Endodermal cell (in vitro differentiated cells): ENCODE results near the gene CDH13. TPM values are rescaled to one million over a fixed set of nuclear protein-coding genes. Genes with fewer than 3 reads are reported as not detected.

Experiments used
- DNase-seq: peaks from one replicate; pipeline ENCODE4 v3.0.0-alpha.2; 2017
- H3K27ac ChIP-seq: 2 replicates; pipeline ENCODE4 v1.5.1; 2013; ENCODE audit warnings: mild to moderate bottlenecking, low read depth, low read length, moderate library complexity
- H3K27me3 ChIP-seq: 2 replicates; pipeline ENCODE4 v1.6.1; 2013; ENCODE audit warnings: mild to moderate bottlenecking, low read length, moderate library complexity; ENCODE audit not compliant: insufficient read depth, control insufficient read depth, poor library complexity, severe bottlenecking
- H3K36me3 ChIP-seq: 2 replicates; pipeline ENCODE4 v1.7.0; 2013; ENCODE audit warnings: mild to moderate bottlenecking, low read length, moderate library complexity; ENCODE audit not compliant: control insufficient read depth, insufficient read depth
- H3K4me1 ChIP-seq: one replicate; pipeline ENCODE4 v1.7.0; 2013; ENCODE audit warnings: low read length; ENCODE audit not compliant: control insufficient read depth, insufficient read depth
- H3K4me3 ChIP-seq: 2 replicates; pipeline ENCODE4 v1.5.1; 2013; ENCODE audit warnings: mild to moderate bottlenecking, low read length, moderate library complexity
- H3K9ac ChIP-seq: 2 replicates; pipeline ENCODE4 v1.6.1; 2013; ENCODE audit warnings: mild to moderate bottlenecking, low read length, moderate library complexity; ENCODE audit not compliant: poor library complexity, severe bottlenecking; ENCODE audit errors: extremely low read depth
- H3K9me3 ChIP-seq: 2 replicates; pipeline ENCODE4 v1.6.1; 2013; ENCODE audit warnings: mild to moderate bottlenecking, low read length, moderate library complexity; ENCODE audit not compliant: control insufficient read depth
- H3K27ac Mint-ChIP-seq: 2 replicates; pipeline ENCODE4 v1.8.0; 2020; ENCODE audit warnings: mixed read lengths
- H3K27me3 Mint-ChIP-seq: 2 replicates; pipeline ENCODE4 v1.8.0; 2021; ENCODE audit warnings: mild to moderate bottlenecking, mixed read lengths; ENCODE audit not compliant: insufficient read depth
- H3K36me3 Mint-ChIP-seq: 2 replicates; pipeline ENCODE4 v1.8.0; 2020; ENCODE audit warnings: low read depth, mixed read lengths
- H3K4me1 Mint-ChIP-seq: 2 replicates; pipeline ENCODE4 v1.8.0; 2020; ENCODE audit warnings: mixed read lengths
- H3K4me3 Mint-ChIP-seq: 2 replicates; pipeline ENCODE4 v1.8.0; 2020; ENCODE audit warnings: mild to moderate bottlenecking, moderate library complexity, mixed read lengths
- H3K9me3 Mint-ChIP-seq: 2 replicates; pipeline ENCODE4 v1.8.0; 2020; ENCODE audit warnings: mild to moderate bottlenecking, mixed read lengths
- CTCF ChIP-seq: fragments of 200-600 bp; sonication (generic); conservative IDR thresholded peaks from 2 replicates; pipeline ENCODE4 v1.5.0; 2021; ENCODE audit warnings: antibody characterized with exemption, mild to moderate bottlenecking
- WGBS, 2 experiments: methylation state at CpG; one replicate each; pipeline versions ENCODE4 v1.1.5 to v1.1.7; 2013; ENCODE audit warnings: missing lambda C conversion rate in 2 of 2, mixed read lengths in 1 of 2; ENCODE audit not compliant: insufficient coverage in 1 of 2, insufficient read length in 1 of 2; 5-methylcytosine and 5-hydroxymethylcytosine counted together
- total RNA-seq, 2 donors: library from RNA; stranded (reverse); fragmentation: NEBNext Ultra II Directional in 1 of 2; extraction: Animal tissue kit (Norgen Biotek cat#: 25700) in 1 of 2; gene quantifications; 2 replicates in 1 of 2; 3 replicates in 1 of 2; pipeline ENCODE4 v1.2.1, GENCODE V29; 2021

CDH13 gene
- total RNA-seq, 2 donors from 2014 or later = 0.86 to 1.8 TPM

DNA sequence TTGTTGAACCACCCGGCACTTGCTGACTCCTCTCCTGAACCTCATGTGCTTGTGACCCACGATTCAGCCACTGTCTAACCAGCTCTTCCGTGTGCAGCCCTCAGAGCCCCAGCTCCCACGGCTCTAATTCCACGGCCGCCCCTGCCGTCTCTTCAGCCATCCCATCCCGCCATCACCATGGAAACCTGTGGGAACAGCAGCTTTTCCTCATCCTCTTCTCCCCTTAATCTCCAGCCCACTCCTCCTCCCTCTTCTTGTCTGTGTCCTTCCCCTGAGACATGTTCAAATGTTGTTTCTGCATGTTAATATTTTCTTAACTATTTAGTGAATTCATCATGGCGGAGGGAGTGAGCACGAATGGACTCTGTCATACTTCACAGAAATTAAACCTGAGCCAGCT is 285.2 kb downstream of the CDH13 start:
- Mint-ChIP-seq H3K27ac (no peak overlapping the region), H3K9me3 (no peaks in the 10 kb centered on the region), H3K4me1 (no peaks in the 10 kb centered on the region), H3K36me3 (no peaks in the 10 kb centered on the region), H3K4me3 (no peak overlapping the region), H3K27me3 (peaks cover 4% of the 10 kb centered on the region)
- no peak overlapping the region for H3K27ac ChIP-seq
- no peak for TF ChIP-seq CTCF
- no peak overlapping the region for H3K9ac ChIP-seq
- 95 to 100% methylated on average over 5 to 10 of the region's 10 CpGs for WGBS, 2 experiments
- no peaks in the 10 kb centered on the region for H3K27me3 ChIP-seq
- H3K9me3 ChIP-seq = no peaks in the 10 kb centered on the region
- no peak for DNase-seq
- H3K36me3 ChIP-seq = no peaks in the 10 kb centered on the region
- H3K4me1 ChIP-seq = no peaks in the 10 kb centered on the region
- no peak overlapping the region for H3K4me3 ChIP-seq

DNA sequence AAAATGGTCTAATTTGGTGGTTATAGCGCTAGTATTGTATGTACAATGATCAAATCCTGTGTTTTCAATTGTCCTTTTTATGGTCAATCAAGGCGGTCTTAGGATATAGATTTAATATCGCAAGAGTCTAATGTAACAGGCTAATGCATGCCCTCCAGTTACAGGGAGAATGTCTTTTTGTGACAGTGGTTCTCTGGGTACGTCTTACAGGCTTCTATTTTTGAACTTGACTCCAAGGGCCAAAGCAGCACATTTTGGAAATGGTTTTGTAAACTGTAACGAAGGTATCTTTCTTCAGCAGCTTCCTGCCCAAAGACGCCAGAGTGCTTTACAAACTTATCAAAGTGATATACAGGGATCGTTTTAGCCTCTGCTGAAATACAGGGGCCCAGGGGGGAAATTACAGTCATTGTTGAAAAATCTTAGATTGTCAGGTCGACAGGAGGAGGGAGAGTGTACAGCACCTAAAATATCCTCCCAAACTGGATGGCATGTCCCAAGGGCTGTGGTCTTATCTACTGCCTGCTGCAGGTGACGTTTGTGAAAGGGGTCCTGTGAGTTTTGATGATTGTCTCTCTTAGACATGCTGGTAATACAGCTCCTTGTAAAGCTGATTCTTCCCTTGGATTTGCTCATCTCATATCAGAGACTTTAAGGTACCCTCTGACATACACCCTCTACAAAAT is 288.5 kb downstream of the CDH13 start:
- H3K4me3 ChIP-seq = no peak overlapping the region
- no peaks in the 10 kb centered on the region for H3K9me3 ChIP-seq
- no peaks in the 10 kb centered on the region for H3K4me1 Mint-ChIP-seq
- no peak overlapping the region for H3K4me3 Mint-ChIP-seq
- no peak for TF ChIP-seq CTCF
- no peak for DNase-seq
- H3K36me3 ChIP-seq = no peaks in the 10 kb centered on the region
- H3K4me1 ChIP-seq = no peaks in the 10 kb centered on the region
- no peaks in the 10 kb centered on the region for H3K36me3 Mint-ChIP-seq
- no peak overlapping the region for H3K9ac ChIP-seq
- no peak overlapping the region for H3K27ac Mint-ChIP-seq
- H3K9me3 Mint-ChIP-seq = no peaks in the 10 kb centered on the region
- 87 to 95% methylated on average over 8 to 9 of the region's 9 CpGs for WGBS, 2 experiments
- H3K27me3 Mint-ChIP-seq = peaks cover 4% of the 10 kb centered on the region
- H3K27ac ChIP-seq = no peak overlapping the region
- no peaks in the 10 kb centered on the region for H3K27me3 ChIP-seq

GRCh38 chr16:82917886-82918595 is 291.3 kb downstream of the CDH13 start:
- 69 to 88% methylated on average over 4 to 5 of the region's 5 CpGs for WGBS, 2 experiments
- H3K27me3 Mint-ChIP-seq = no peaks in the 10 kb centered on the region
- Histone ChIP-seq H3K27me3 (no peaks in the 10 kb centered on the region), H3K4me3 (no peak overlapping the region), H3K4me1 (no peaks in the 10 kb centered on the region), H3K9me3 (no peaks in the 10 kb centered on the region), H3K9ac (no peak overlapping the region), H3K27ac (no peak overlapping the region), H3K36me3 (no peaks in the 10 kb centered on the region)
- no peak for DNase-seq
- no peak for TF ChIP-seq CTCF
- H3K4me1 Mint-ChIP-seq = no peaks in the 10 kb centered on the region
- H3K36me3 Mint-ChIP-seq = no peaks in the 10 kb centered on the region
- no peak overlapping the region for H3K27ac Mint-ChIP-seq
- H3K4me3 Mint-ChIP-seq = no peak overlapping the region
- no peaks in the 10 kb centered on the region for H3K9me3 Mint-ChIP-seq
